ENCODE data around the gene HMGCS2. TPM values are rescaled to one million over a fixed set of nuclear protein-coding genes. Genes with fewer than 3 reads are reported as not detected.

Gene HMGCS2
- total RNA-seq, 1 experiment from 2014 or later: not detected

GRCh38 chr1:119752592-119752991 lies 16.1 kb downstream of the HMGCS2 start:
- BruUV-seq (replicated peaks): no TSS peak
- no peaks in the 10 kb centered on the region for H3K79me2 ChIP-seq (ENCODE audit: low read depth)
- no peaks in the 10 kb centered on the region for H3K9me3 ChIP-seq (ENCODE audit: insufficient read depth, low read depth)
- 0 out of 2 replicates have a peak, but pooled peaks cover 7% of the 10 kb centered on the region for H3K9me2 ChIP-seq (ENCODE audit: insufficient read depth)
- no peak overlapping the region for H2AFZ ChIP-seq
- intact Hi-C loops (cut with micrococcal nuclease; ENCODE audit: unreplicated experiment): no loop called here
- no peak overlapping the region for H3K4me3 ChIP-seq
- TF ChIP-seq CTCF (conservative IDR thresholded peaks at IDR 0.05) (no peak), EZH2 (IDR thresholded peaks at IDR 0.05; ENCODE audit: low read depth) (no peak)
- CTCF ChIA-PET: no interaction called here
- no peaks in the 10 kb centered on the region for H3F3A ChIP-seq (ENCODE audit: insufficient read depth, low read depth)
- no peaks in the 10 kb centered on the region for H4K20me1 ChIP-seq (ENCODE audit: insufficient read depth)
- no peaks in the 10 kb centered on the region for H3K4me1 ChIP-seq (replicated peaks; ENCODE audit: insufficient read depth)
- no peak for DNase-seq
- POLR2A ChIA-PET (ENCODE audit: unreplicated experiment): no interaction called here
- H3K36me3 ChIP-seq (ENCODE audit: low read depth): no peaks in the 10 kb centered on the region
- no peaks in the 10 kb centered on the region for H3K27me3 ChIP-seq (ENCODE audit: insufficient read depth, low read depth)
- no peak overlapping the region for H3K27ac ChIP-seq
- H3K4me2 ChIP-seq: no peak overlapping the region

DNA sequence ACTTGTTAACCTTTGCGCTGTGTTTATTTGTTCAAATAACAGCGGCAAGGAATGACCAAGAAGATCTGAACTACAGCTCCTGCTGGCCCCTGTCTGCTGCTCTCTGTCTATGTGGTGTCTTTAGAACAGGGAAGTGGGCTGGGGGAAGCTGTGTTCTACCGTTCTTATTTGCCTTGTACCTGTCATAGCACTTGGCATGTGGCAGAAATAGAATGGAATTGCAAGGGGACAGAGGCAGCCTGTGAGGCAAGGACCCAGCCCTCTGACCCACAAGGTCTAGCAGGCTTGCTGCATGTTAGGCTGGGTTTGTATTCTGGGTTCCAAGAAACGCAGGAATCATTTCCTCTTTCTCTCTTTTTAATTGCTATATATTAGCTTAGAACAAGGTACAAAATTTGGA lies 20.7 kb downstream of the HMGCS2 start:
- intact Hi-C loops (cut with micrococcal nuclease; ENCODE audit: unreplicated experiment): loop anchor here (10.0 kb wide), 1 partner anchor 197 kb away; no protein-coding TSS in a partner anchor
- Histone ChIP-seq H3K79me2 (ENCODE audit: low read depth) (no peaks in the 10 kb centered on the region), H3K27me3 (ENCODE audit: insufficient read depth, low read depth) (no peaks in the 10 kb centered on the region), H3K4me2 (no peak overlapping the region), H3K9me2 (ENCODE audit: insufficient read depth) (0 out of 2 replicates have a peak, but pooled peaks cover 7% of the 10 kb centered on the region), H3K4me3 (no peak overlapping the region), H4K20me1 (ENCODE audit: insufficient read depth) (peaks cover 9% of the 10 kb centered on the region; the same call in 1 of the 2 replicates), H3F3A (ENCODE audit: insufficient read depth, low read depth) (peaks cover 21% of the 10 kb centered on the region; the same call in 1 of the 2 replicates), H2AFZ (no peak overlapping the region), H3K27ac (no peak overlapping the region), H3K9me3 (ENCODE audit: insufficient read depth, low read depth) (no peaks in the 10 kb centered on the region), H3K36me3 (ENCODE audit: low read depth) (no peaks in the 10 kb centered on the region), H3K4me1 (replicated peaks; ENCODE audit: insufficient read depth) (no peaks in the 10 kb centered on the region)
- BruUV-seq (replicated peaks): no TSS peak
- TF ChIP-seq CTCF (conservative IDR thresholded peaks at IDR 0.05): no peak
- CTCF ChIA-PET: no interaction called here
- POLR2A ChIA-PET (ENCODE audit: unreplicated experiment): no interaction called here
- no peak for DNase-seq

GRCh38 chr1:119747451-119747850 lies 21.3 kb downstream of the HMGCS2 start:
- Histone ChIP-seq H3K27ac (no peak overlapping the region), H2AFZ (no peak overlapping the region), H3K9me3 (ENCODE audit: insufficient read depth, low read depth) (no peaks in the 10 kb centered on the region), H4K20me1 (ENCODE audit: insufficient read depth) (peaks cover 14% of the 10 kb centered on the region; the same call in 1 of the 2 replicates), H3K4me1 (replicated peaks; ENCODE audit: insufficient read depth) (no peaks in the 10 kb centered on the region), H3K4me2 (no peak overlapping the region), H3K36me3 (ENCODE audit: low read depth) (no peaks in the 10 kb centered on the region), H3K9me2 (ENCODE audit: insufficient read depth) (0 out of 2 replicates have a peak, but pooled peaks cover 4% of the 10 kb centered on the region), H3F3A (ENCODE audit: insufficient read depth, low read depth) (peaks cover 27% of the 10 kb centered on the region; the same call in 1 of the 2 replicates), H3K27me3 (ENCODE audit: insufficient read depth, low read depth) (no peaks in the 10 kb centered on the region), H3K79me2 (ENCODE audit: low read depth) (no peaks in the 10 kb centered on the region), H3K4me3 (no peak overlapping the region)
- ChIA-PET CTCF (no interaction called here), POLR2A (ENCODE audit: unreplicated experiment) (no interaction called here)
- no peak for TF ChIP-seq EZH2 (IDR thresholded peaks at IDR 0.05; ENCODE audit: low read depth)
- no peak for TF ChIP-seq CTCF (conservative IDR thresholded peaks at IDR 0.05)
- intact Hi-C loops (cut with micrococcal nuclease; ENCODE audit: unreplicated experiment): loop anchor here (10.0 kb wide), 1 partner anchor 197 kb away; no protein-coding TSS in a partner anchor
- BruUV-seq (replicated peaks): no TSS peak
- no peak for DNase-seq
